Measurements from ENCODE around the gene FAM229A. TPM values are rescaled to one million over a fixed set of nuclear protein-coding genes. Genes with fewer than 3 reads are reported as not detected.

FAM229A gene
- total and polyA plus RNA-seq, 9 of the 15 experiments (the other 6 are each of a cell fraction or from before 2014, with no cell fraction given), result 0.04 to 21.6 (median 7.4) TPM

DNA sequence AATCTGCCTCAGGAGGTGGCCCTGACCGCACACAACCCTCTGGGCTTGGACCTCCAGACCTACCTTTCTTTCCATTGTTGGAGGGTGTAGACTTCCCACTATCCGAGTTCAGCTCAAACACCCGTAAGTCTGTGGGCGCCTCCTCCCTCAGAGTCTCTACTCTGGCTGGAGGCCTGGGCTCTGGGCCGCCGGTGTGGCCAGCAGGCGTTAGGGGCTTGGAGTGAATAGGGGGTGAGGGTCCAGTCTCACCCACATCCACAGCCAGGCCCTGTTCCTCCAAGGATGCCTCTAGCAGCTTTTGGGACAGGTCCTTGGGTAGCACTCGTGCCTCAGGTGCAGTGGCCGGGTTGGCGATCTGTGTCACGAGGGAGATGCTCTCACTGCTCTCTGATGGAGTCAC lies 13.9 kb upstream of the FAM229A start:
- ATAC-seq (no peak), DNase-seq (ENCODE audit: extremely low read depth in 1 of 4, low spot score in 3 of 4) (no peak), FAIRE-seq (no peak)
- Histone ChIP-seq H3K27me3 (ENCODE audit: control insufficient read depth in 2 of 2, insufficient read depth in 2 of 2, low read length in 2 of 2) (no peaks in the 10 kb centered on the region), H3K27ac (ENCODE audit: extremely low read depth, low read depth, low read length) (no peak overlapping the region), H3K4me3 (no peak overlapping the region), H4K20me1 (replicated peaks; ENCODE audit: control insufficient read depth, insufficient read depth, low read length) (0 out of 2 replicates have a peak, but pooled peaks cover 5% of the 10 kb centered on the region), H3K36me3 (ENCODE audit: control insufficient read depth, insufficient read depth, low read length) (peaks cover 96% of the 10 kb centered on the region), H3K4me2 (ENCODE audit: insufficient read depth, low read length) (no peak overlapping the region), H3K9ac (ENCODE audit: insufficient read depth in 1 of 2, low read depth in 2 of 2, low read length in 2 of 2) (peak overlapping the region in 1 of 2 experiments; percentile 54; a peak in 1 of 4 replicates), H3K9me3 (replicated peaks; ENCODE audit: control insufficient read depth, insufficient read depth, low read depth, low read length) (no peaks in the 10 kb centered on the region), H3K79me2 (ENCODE audit: control insufficient read depth, insufficient read depth, low read length) (no peaks in the 10 kb centered on the region), H3K9me1 (ENCODE audit: control insufficient read depth, insufficient read depth, low read length) (no peaks in the 10 kb centered on the region), H3K4me1 (replicated peaks in 1 of 2; ENCODE audit: control insufficient read depth in 2 of 2, insufficient read depth in 2 of 2, low read length in 2 of 2) (no peaks in the 10 kb centered on the region), H2AFZ (ENCODE audit: low read depth, low read length) (no peak overlapping the region)
- ChIA-PET POLR2A (interaction anchor here (0.6 to 4.7 kb wide), 8 partner anchors 9 to 40 kb away, joined by 3 to 62 read pairs (median 4); partner anchors contain the start of genes BSDC1 and MARCKSL1), CTCF (ENCODE audit: low intra/inter-chr PET ratio) (no interaction called here)
- BruUV-seq (replicated peaks), result no TSS peak
- intact Hi-C loops (cut with micrococcal nuclease), result no loop called here
- in situ Hi-C loops (cut with MboI), result no loop called here
- TF ChIP-seq, protein P1, sequence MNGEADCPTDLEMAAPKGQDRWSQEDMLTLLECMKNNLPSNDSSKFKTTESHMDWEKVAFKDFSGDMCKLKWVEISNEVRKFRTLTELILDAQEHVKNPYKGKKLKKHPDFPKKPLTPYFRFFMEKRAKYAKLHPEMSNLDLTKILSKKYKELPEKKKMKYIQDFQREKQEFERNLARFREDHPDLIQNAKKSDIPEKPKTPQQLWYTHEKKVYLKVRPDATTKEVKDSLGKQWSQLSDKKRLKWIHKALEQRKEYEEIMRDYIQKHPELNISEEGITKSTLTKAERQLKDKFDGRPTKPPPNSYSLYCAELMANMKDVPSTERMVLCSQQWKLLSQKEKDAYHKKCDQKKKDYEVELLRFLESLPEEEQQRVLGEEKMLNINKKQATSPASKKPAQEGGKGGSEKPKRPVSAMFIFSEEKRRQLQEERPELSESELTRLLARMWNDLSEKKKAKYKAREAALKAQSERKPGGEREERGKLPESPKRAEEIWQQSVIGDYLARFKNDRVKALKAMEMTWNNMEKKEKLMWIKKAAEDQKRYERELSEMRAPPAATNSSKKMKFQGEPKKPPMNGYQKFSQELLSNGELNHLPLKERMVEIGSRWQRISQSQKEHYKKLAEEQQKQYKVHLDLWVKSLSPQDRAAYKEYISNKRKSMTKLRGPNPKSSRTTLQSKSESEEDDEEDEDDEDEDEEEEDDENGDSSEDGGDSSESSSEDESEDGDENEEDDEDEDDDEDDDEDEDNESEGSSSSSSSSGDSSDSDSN (IDR thresholded peaks at IDR 0.05; ENCODE audit: borderline replicate concordance in 1 of 2, low read depth in 2 of 2, low read length in 2 of 2), result no peak
- peak; percentile 60 for TF ChIP-seq POLR2G (IDR thresholded peaks at IDR 0.05; ENCODE audit: low read depth, low read length)
- TF ChIP-seq RBFOX2 (IDR thresholded peaks at IDR 0.05; ENCODE audit: low read depth, low read length), result peak; percentile 53
- 93% methylated on average over 11 of the region's 11 CpGs for WGBS (ENCODE audit: insufficient coverage, low coverage, missing lambda C conversion rate)

Measured in K562 (cell line).